IMR-90 (cell line): ENCODE results near the gene MRTFA. TPM values are rescaled to one million over a fixed set of nuclear protein-coding genes. Genes with fewer than 3 reads are reported as not detected.

Experiments
- polyA plus RNA-seq, 3 experiments: library from polyadenylated mRNA; depleted of rRNA; stranded (reverse); fragments of >200 nt; gene quantifications; 2 replicates each; pipeline ENCODE4 v1.2.3, GENCODE V29; 2012; ENCODE audit warnings: low replicate concordance in 1 of 3
- total RNA-seq: library from RNA; depleted of rRNA; stranded (reverse); fragments of >200 nt; gene quantifications from 2 replicates; pipeline ENCODE4 v1.2.3, GENCODE V29; 2012; rRNA removed

MRTFA gene
- total and polyA plus RNA-seq, 2 of the 4 experiments (the other 2 are of a cell fraction), result 12.5 to 17.2 TPM

Other genes starting within 250 kb of the MRTFA start
- gene MCHR1, start 42.8 kb upstream of the MRTFA start, total RNA-seq, result 1.4 and 1.7 TPM in 2 replicates
- gene MCHR1, start 42.8 kb upstream of the MRTFA start, polyA plus RNA-seq (2012; rRNA removed), result 3.2 and 3.5 TPM in 2 replicates
- 31.7 and 36.0 TPM in 2 replicates for gene SLC25A17, start 182.6 kb upstream of the MRTFA start, total RNA-seq
- 15.2 and 19.6 TPM in 2 replicates for gene SLC25A17, start 182.6 kb upstream of the MRTFA start, polyA plus RNA-seq (2012; rRNA removed)
- 228 and 235 TPM in 2 replicates for gene ST13, start 219.9 kb upstream of the MRTFA start, total RNA-seq
- 109 and 115 TPM in 2 replicates for gene ST13, start 219.9 kb upstream of the MRTFA start, polyA plus RNA-seq (2012; rRNA removed)
- gene XPNPEP3, start 220.4 kb upstream of the MRTFA start, total RNA-seq, result 10.9 and 18.1 TPM in 2 replicates
- 8.4 and 9.3 TPM in 2 replicates for gene XPNPEP3, start 220.4 kb upstream of the MRTFA start, polyA plus RNA-seq (2012; rRNA removed)
- not detected in 2 replicates for gene DNAJB7, start 225.4 kb upstream of the MRTFA start, total RNA-seq
- not detected in 2 replicates for gene DNAJB7, start 225.4 kb upstream of the MRTFA start, polyA plus RNA-seq (2012; rRNA removed)